ENCODE measurements around the gene SURF2.

- TF ChIP-seq EZH2 (IDR thresholded peaks at IDR 0.05; ENCODE audit: insufficient read depth, low read length), result no peak
- TF ChIP-seq CTCF (IDR thresholded peaks at IDR 0.05; ENCODE audit: insufficient read depth, low read depth, low read length), result no peak
These were observed 14.3 kb upstream of the SURF2 start for GRCh38 chr9:133342069-133342406.
